ENCODE data around the gene RNF141.

The RNF141 gene

GRCh38 chr11:10540915-10541560 is at the start of gene RNF141:
RNF141 (minus strand) TSS chr11:10541187; CDS start chr11:10534158, 7,029 bp downstream.
- peak; percentile 86 to 95 (median 88) for DNase-seq

GRCh38 chr11:10590218-10590915 is 49.4 kb upstream of the RNF141 start:
- no peak for DNase-seq

GRCh38 chr11:10588904-10589303 is 47.9 kb upstream of the RNF141 start:
- DNase-seq: no peak

GRCh38 chr11:10587995-10588394 is 47.0 kb upstream of the RNF141 start:
- DNase-seq: no peak

GRCh38 chr11:10587388-10587787 is 46.4 kb upstream of the RNF141 start:
- DNase-seq: no peak

- no peak for DNase-seq
Measured at GRCh38 chr11:10584071-10584501, 43.1 kb upstream of the RNF141 start.

GRCh38 chr11:10581481-10582019 is 40.6 kb upstream of the RNF141 start:
- no peak for DNase-seq

- DNase-seq: no peak
Measured at GRCh38 chr11:10580623-10581022, 39.6 kb upstream of the RNF141 start.

GRCh38 chr11:10579700-10580099 is 38.7 kb upstream of the RNF141 start:
- no peak for DNase-seq

- no peak for DNase-seq
Measured at GRCh38 chr11:10576035-10576398, 35.0 kb upstream of the RNF141 start.

GRCh38 chr11:10575346-10576034 is 34.5 kb upstream of the RNF141 start:
- no peak for DNase-seq

- DNase-seq: no peak
Measured at GRCh38 chr11:10573556-10573955, 32.6 kb upstream of the RNF141 start.

- DNase-seq: no peak
Measured at GRCh38 chr11:10573028-10573427, 32.0 kb upstream of the RNF141 start.

GRCh38 chr11:10572533-10572932 is 31.5 kb upstream of the RNF141 start:
- no peak for DNase-seq

GRCh38 chr11:10568486-10568941 is 27.5 kb upstream of the RNF141 start, which contains the start of gene LYVE1:
LYVE1 (minus strand) TSS chr11:10568665; CDS start chr11:10568532, 133 bp downstream.
- no peak for DNase-seq

GRCh38 chr11:10567446-10567845 is 26.5 kb upstream of the RNF141 start:
- no peak for DNase-seq

- no peak for DNase-seq
Measured at GRCh38 chr11:10566257-10566957, 25.4 kb upstream of the RNF141 start.

GRCh38 chr11:10565493-10565892 is 24.5 kb upstream of the RNF141 start:
- no peak for DNase-seq

GRCh38 chr11:10564696-10565318 is 23.8 kb upstream of the RNF141 start:
- no peak for DNase-seq

GRCh38 chr11:10564030-10564429 is 23.0 kb upstream of the RNF141 start:
- no peak for DNase-seq

GRCh38 chr11:10561947-10562346 is 21.0 kb upstream of the RNF141 start:
- no peak for DNase-seq

GRCh38 chr11:10561043-10561818 is 20.2 kb upstream of the RNF141 start:
- DNase-seq: no peak

All from activated naive CD4-positive, alpha-beta T cell (primary cell).